GM21447 (cell line): ENCODE measurements around the gene EEFSEC.

ENCODE experiments used
- ATAC-seq: cut with Tn5 transposase; IDR thresholded peaks from one replicate; pipeline ENCODE4 v1.9.1; 2021; ENCODE audit not compliant: unreplicated experiment

EEFSEC gene

GRCh38 chr3:128455116-128455515, 301.8 kb downstream of the EEFSEC start:
- no peak for ATAC-seq

- ATAC-seq = no peak
These were observed 302.8 kb downstream of the EEFSEC start for GRCh38 chr3:128455786-128456748.

- ATAC-seq = no peak
These were observed 303.8 kb downstream of the EEFSEC start for GRCh38 chr3:128456776-128457715.

- no peak for ATAC-seq
These were observed 304.7 kb downstream of the EEFSEC start for GRCh38 chr3:128457937-128458336.
